BE2C (cell line): ENCODE results near the gene KRTAP10-6. TPM values are rescaled to one million over a fixed set of nuclear protein-coding genes. Genes with fewer than 3 reads are reported as not detected.
"Not testable (repeated sequence)": the region's sequence is repeated elsewhere in the genome, so short reads cannot be mapped to it uniquely, and the experiment has no call there.

ENCODE experiments used
- DNase-seq: peaks from one replicate; pipeline ENCODE4 v3.0.0-alpha.2; 2020
- H3K27me3 ChIP-seq: fragments of 250-450 bp; sonication (Bioruptor Pico); 2 replicates; pipeline ENCODE4 v1.5.1; 2020; ENCODE audit warnings: mild to moderate bottlenecking
- H3K36me3 ChIP-seq: fragments of 250-450 bp; sonication (Bioruptor Pico); 2 replicates; pipeline ENCODE4 v1.5.1; 2020; ENCODE audit warnings: mild to moderate bottlenecking
- H3K4me1 ChIP-seq: fragments of 250-450 bp; sonication (Bioruptor Pico); 2 replicates; pipeline ENCODE4 v1.5.1; 2020
- H3K4me3 ChIP-seq: 2 replicates; pipeline ENCODE4 v1.5.1; 2011; ENCODE audit warnings: low read depth, low read length
- H3K9me3 ChIP-seq: fragments of 250-450 bp; sonication (Bioruptor Pico); 2 replicates; pipeline ENCODE4 v1.5.1; 2020
- polyA plus RNA-seq: library from polyadenylated mRNA; unstranded; fragments of >200 nt; gene quantifications from one replicate; pipeline ENCODE4 v1.2.1, GENCODE V29; 2012; ENCODE audit warnings: low read depth, missing spikeins; ENCODE audit not compliant: insufficient read length, insufficient read depth
- TF ChIP-seq, protein P1 (sequence below): IDR thresholded peaks from 2 replicates; pipeline ENCODE4 v1.5.1; 2012; ENCODE audit warnings: mild to moderate bottlenecking, low read depth, low read length

Gene KRTAP10-6
- polyA plus RNA-seq, result not detected

DNA sequence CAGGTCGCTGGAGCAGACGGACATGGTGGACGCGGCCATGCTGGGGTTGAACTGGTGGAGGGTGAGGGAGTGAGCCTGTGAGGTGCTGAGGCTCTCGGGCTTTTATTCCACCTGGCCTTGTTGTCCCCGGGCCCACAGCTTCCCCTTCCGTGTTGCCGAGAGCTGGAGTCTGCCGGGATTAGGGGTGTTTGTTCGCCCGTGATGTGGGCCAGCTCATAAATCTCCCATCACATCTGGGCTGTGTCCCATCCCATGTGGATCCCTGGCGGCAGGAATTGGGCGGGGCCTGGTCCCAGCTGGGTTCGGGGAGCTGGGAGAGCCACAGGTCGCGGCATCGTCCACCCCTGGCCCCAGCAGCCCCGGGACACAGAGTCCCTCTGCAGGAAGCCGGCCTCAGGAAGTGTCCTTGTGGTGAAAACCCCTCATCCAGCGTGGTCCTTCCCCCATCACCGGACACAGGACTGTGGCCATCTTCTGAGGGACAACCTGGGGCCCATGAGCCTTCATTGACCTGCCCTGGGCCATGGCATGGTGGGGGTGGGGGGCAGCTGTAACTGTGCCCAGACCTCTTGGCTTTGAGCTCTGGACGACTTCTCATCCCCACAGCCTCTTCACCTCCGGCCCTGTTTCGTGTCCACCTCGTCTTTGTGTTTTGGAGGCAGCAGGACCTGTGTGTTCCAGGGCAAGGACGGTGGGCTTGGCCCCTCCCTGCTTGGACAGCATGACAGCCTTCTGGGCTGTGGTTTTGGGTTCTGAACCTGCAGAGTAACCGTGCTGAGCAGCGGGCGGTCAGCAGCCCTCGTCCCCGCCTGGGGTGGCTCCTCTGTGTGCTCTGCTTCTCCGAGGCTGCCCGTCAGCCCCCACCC is at the start of gene KRTAP10-6:
Gene KRTAP10-6 (minus strand): TSS at position 60 of the 866 bp plus-strand sequence. CDS start 21 bp downstream, at position 39.
- H3K27me3 ChIP-seq, result peaks cover 34% of the 10 kb centered on the region

GRCh38 chr21:44640761-44641160 is 48.5 kb upstream of the KRTAP10-6 start:
- Histone ChIP-seq H3K4me1 (no peaks in the 10 kb centered on the region), H3K27me3 (no peaks in the 10 kb centered on the region), H3K9me3 (peaks cover 3% of the 10 kb centered on the region; the same call in 1 of the 2 replicates), H3K4me3 (no peak overlapping the region), H3K36me3 (no peaks in the 10 kb centered on the region)
- TF ChIP-seq, protein P1, sequence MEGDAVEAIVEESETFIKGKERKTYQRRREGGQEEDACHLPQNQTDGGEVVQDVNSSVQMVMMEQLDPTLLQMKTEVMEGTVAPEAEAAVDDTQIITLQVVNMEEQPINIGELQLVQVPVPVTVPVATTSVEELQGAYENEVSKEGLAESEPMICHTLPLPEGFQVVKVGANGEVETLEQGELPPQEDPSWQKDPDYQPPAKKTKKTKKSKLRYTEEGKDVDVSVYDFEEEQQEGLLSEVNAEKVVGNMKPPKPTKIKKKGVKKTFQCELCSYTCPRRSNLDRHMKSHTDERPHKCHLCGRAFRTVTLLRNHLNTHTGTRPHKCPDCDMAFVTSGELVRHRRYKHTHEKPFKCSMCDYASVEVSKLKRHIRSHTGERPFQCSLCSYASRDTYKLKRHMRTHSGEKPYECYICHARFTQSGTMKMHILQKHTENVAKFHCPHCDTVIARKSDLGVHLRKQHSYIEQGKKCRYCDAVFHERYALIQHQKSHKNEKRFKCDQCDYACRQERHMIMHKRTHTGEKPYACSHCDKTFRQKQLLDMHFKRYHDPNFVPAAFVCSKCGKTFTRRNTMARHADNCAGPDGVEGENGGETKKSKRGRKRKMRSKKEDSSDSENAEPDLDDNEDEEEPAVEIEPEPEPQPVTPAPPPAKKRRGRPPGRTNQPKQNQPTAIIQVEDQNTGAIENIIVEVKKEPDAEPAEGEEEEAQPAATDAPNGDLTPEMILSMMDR, result no peak
- DNase-seq, result no peak

More for the DNA sequence above, at the start of gene KRTAP10-6:
- no peaks in the 10 kb centered on the region for H3K4me1 ChIP-seq
- DNase-seq, result no peak
- no peaks in the 10 kb centered on the region for H3K36me3 ChIP-seq
- TF ChIP-seq, protein P1, result no peak
- H3K9me3 ChIP-seq, result no peaks in the 10 kb centered on the region
- H3K4me3 ChIP-seq, result no peak within 1 kb of the TSS

GRCh38 chr21:44639331-44639655 is 47.0 kb upstream of the KRTAP10-6 start:
- no peak for DNase-seq
- Histone ChIP-seq H3K4me1 (no peaks in the 10 kb centered on the region), H3K9me3 (peaks cover 3% of the 10 kb centered on the region; the same call in 1 of the 2 replicates), H3K27me3 (no peaks in the 10 kb centered on the region), H3K4me3 (no peak overlapping the region), H3K36me3 (no peaks in the 10 kb centered on the region)
- TF ChIP-seq, protein P1, result no peak

DNA sequence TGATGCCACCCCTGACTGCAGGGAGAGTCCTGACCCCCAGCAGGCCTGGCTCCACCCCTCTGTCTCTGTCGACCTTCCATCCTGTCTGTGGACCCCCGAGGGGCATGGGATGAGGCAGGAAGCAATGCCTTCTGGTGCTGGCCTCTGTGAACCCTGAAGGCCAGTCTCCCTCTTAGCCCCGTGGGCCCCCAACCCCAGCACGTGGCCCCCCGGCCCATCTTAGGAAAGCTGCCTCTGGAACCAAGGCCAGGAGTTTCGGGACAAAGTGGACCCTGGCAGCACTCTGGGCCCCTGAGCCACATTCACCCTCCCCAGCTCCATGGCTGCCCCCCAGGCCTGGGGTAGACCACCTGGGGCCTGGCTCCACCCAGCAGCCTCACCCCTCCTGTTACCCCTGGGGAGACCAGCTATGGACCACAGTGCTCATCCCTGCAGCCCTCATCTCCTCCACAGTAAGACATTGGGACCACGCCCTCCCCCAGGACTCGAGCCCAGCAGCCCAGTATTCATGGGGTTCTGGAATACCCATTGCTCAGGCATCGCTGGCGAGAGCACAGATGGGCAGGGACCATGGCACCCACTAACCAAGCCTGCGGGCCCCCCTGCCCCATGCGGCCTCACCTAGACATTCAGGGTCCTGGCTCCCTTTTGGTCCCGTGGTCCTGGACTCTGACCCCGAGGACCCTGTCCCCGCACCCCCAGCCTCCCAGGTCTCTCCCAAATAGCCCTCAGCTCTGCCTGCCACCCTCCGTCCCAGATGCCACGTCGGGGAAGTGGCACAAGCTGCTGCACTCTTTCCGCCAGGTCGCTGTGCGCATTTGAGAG is 46.4 kb upstream of the KRTAP10-6 start:
- not testable (repeated sequence) for H3K27me3 ChIP-seq, H3K4me3 ChIP-seq, H3K4me1 ChIP-seq, H3K36me3 ChIP-seq, DNase-seq, H3K9me3 ChIP-seq

GRCh38 chr21:44637851-44638348 is 45.6 kb upstream of the KRTAP10-6 start:
- H3K27me3 ChIP-seq, H3K4me1 ChIP-seq, DNase-seq: not testable (repeated sequence)

GRCh38 chr21:44637018-44637850 is 44.9 kb upstream of the KRTAP10-6 start, which contains the start of gene KRTAP10-10:
Gene KRTAP10-10 (plus strand): TSS chr21:44637356. CDS start chr21:44637418, 62 bp downstream.
- H3K27me3 ChIP-seq, result no peaks in the 10 kb centered on the region
- H3K9me3 ChIP-seq, result peaks cover 3% of the 10 kb centered on the region; the same call in 1 of the 2 replicates
- no peaks in the 10 kb centered on the region for H3K4me1 ChIP-seq
- H3K4me3 ChIP-seq, result no peak within 1 kb of the TSS
- TF ChIP-seq, protein P1, result no peak
- no peak for DNase-seq
- H3K36me3 ChIP-seq, result no peaks in the 10 kb centered on the region

More at GRCh38 chr21:44637851-44638348, 45.6 kb upstream of the KRTAP10-6 start:
- H3K36me3 ChIP-seq, H3K9me3 ChIP-seq, H3K4me3 ChIP-seq: not testable (repeated sequence)
